Measurements from ENCODE around the gene BRWD1. TPM values are rescaled to one million over a fixed set of nuclear protein-coding genes. Genes with fewer than 3 reads are reported as not detected.

BRWD1 gene
- total RNA-seq, 1 experiment from 2014 or later, result 28.8 TPM

- no peaks in the 10 kb centered on the region for H3K9me3 Mint-ChIP-seq (ENCODE audit: low read depth, unreplicated experiment)
- no peaks in the 10 kb centered on the region for H3K36me3 Mint-ChIP-seq (ENCODE audit: insufficient read depth, unreplicated experiment)
- intact Hi-C loops (cut with micrococcal nuclease; ENCODE audit: unreplicated experiment), result no loop called here
- TF ChIP-seq CTCF (IDR thresholded peaks at IDR 0.05; ENCODE audit: unreplicated experiment), result no peak
- no TSS peak for BruUV-seq (replicated peaks)
- DNase-seq, result no peak
- H3K27me3 Mint-ChIP-seq (ENCODE audit: unreplicated experiment), result no peaks in the 10 kb centered on the region
- H3K27ac Mint-ChIP-seq (ENCODE audit: unreplicated experiment), result no peak overlapping the region
- CTCF ChIA-PET, result no interaction called here
- no peak overlapping the region for H3K4me3 Mint-ChIP-seq (ENCODE audit: low read depth, unreplicated experiment)
- H3K4me1 Mint-ChIP-seq (ENCODE audit: low read depth, unreplicated experiment), result peaks cover 9% of the 10 kb centered on the region
Observed at GRCh38 chr21:39321424-39321823, 8.0 kb upstream of the BRWD1 start.

- peaks cover 9% of the 10 kb centered on the region for H3K4me1 Mint-ChIP-seq (ENCODE audit: low read depth, unreplicated experiment)
- no peaks in the 10 kb centered on the region for H3K27me3 Mint-ChIP-seq (ENCODE audit: unreplicated experiment)
- intact Hi-C loops (cut with micrococcal nuclease; ENCODE audit: unreplicated experiment), result loop anchor here (10.0 kb wide), 1 partner anchor 65 kb away; a partner anchor contains a TSS
- H3K36me3 Mint-ChIP-seq (ENCODE audit: insufficient read depth, unreplicated experiment), result no peaks in the 10 kb centered on the region
- no peak for TF ChIP-seq CTCF (IDR thresholded peaks at IDR 0.05; ENCODE audit: unreplicated experiment)
- no peaks in the 10 kb centered on the region for H3K9me3 Mint-ChIP-seq (ENCODE audit: low read depth, unreplicated experiment)
- CTCF ChIA-PET, result interaction anchor here (0.6 kb wide), 1 partner anchor 10 kb away, joined by 4 read pairs; no protein-coding TSS in a partner anchor
- no peak overlapping the region for H3K4me3 Mint-ChIP-seq (ENCODE audit: low read depth, unreplicated experiment)
- H3K27ac Mint-ChIP-seq (ENCODE audit: unreplicated experiment), result no peak overlapping the region
- no TSS peak for BruUV-seq (replicated peaks)
- DNase-seq, result no peak
Observed at GRCh38 chr21:39319814-39320332, 6.4 kb upstream of the BRWD1 start.

GRCh38 chr21:39319251-39319756, 5.9 kb upstream of the BRWD1 start:
- no TSS peak for BruUV-seq (replicated peaks)
- intact Hi-C loops (cut with micrococcal nuclease; ENCODE audit: unreplicated experiment), result loop anchor here (10.0 kb wide), 1 partner anchor 65 kb away; a partner anchor contains a TSS
- H3K9me3 Mint-ChIP-seq (ENCODE audit: low read depth, unreplicated experiment), result no peaks in the 10 kb centered on the region

GRCh38 chr21:39318091-39318959, 4.9 kb upstream of the BRWD1 start:
- BruUV-seq (replicated peaks), result no TSS peak
- peaks cover 14% of the 10 kb centered on the region for H3K36me3 Mint-ChIP-seq (ENCODE audit: insufficient read depth, unreplicated experiment)
- no peak overlapping the region for H3K27ac Mint-ChIP-seq (ENCODE audit: unreplicated experiment)
- peaks cover 9% of the 10 kb centered on the region for H3K4me1 Mint-ChIP-seq (ENCODE audit: low read depth, unreplicated experiment)
- DNase-seq, result no peak
- intact Hi-C loops (cut with micrococcal nuclease; ENCODE audit: unreplicated experiment), result loop anchor here (10.0 kb wide), 1 partner anchor 66 kb away; a partner anchor contains a TSS
- CTCF ChIA-PET, result no interaction called here
- no peaks in the 10 kb centered on the region for H3K27me3 Mint-ChIP-seq (ENCODE audit: unreplicated experiment)
- H3K4me3 Mint-ChIP-seq (ENCODE audit: low read depth, unreplicated experiment), result no peak overlapping the region
- no peaks in the 10 kb centered on the region for H3K9me3 Mint-ChIP-seq (ENCODE audit: low read depth, unreplicated experiment)
- no peak for TF ChIP-seq CTCF (IDR thresholded peaks at IDR 0.05; ENCODE audit: unreplicated experiment)

More at GRCh38 chr21:39319251-39319756, 5.9 kb upstream of the BRWD1 start:
- Mint-ChIP-seq H3K36me3 (ENCODE audit: insufficient read depth, unreplicated experiment) (peaks cover 5% of the 10 kb centered on the region), H3K27me3 (ENCODE audit: unreplicated experiment) (no peaks in the 10 kb centered on the region), H3K27ac (ENCODE audit: unreplicated experiment) (no peak overlapping the region), H3K4me3 (ENCODE audit: low read depth, unreplicated experiment) (no peak overlapping the region), H3K4me1 (ENCODE audit: low read depth, unreplicated experiment) (peaks cover 9% of the 10 kb centered on the region)
- CTCF ChIA-PET, result interaction anchor here (0.6 kb wide), 1 partner anchor 11 kb away, joined by 4 read pairs; no protein-coding TSS in a partner anchor
- DNase-seq, result no peak
- no peak for TF ChIP-seq CTCF (IDR thresholded peaks at IDR 0.05; ENCODE audit: unreplicated experiment)

Data from Calu3 (cell line).